SU-DHL-6 (cell line): ENCODE data around the gene MAP3K7CL.

Source experiments
- CTCF ChIP-seq: fragments of 200-600 bp; sonication (generic); IDR thresholded peaks from one replicate; pipeline ENCODE4 v1.5.1; 2017; ENCODE audit warnings: antibody characterized with exemption, mild to moderate bottlenecking, low read length, moderate library complexity; ENCODE audit not compliant: insufficient read depth, poor library complexity, severe bottlenecking
- EZH2phosphoT487 ChIP-seq: fragments of 200-600 bp; sonication (generic), shearing (Covaris generic); conservative IDR thresholded peaks from 2 replicates; pipeline ENCODE4 v1.6.1; 2018; ENCODE audit warnings: mild to moderate bottlenecking, antibody characterized with exemption, low read length, moderate library complexity, mixed read lengths

GRCh38 chr21:29125979-29126378 lies 4.5 kb upstream of the MAP3K7CL start:
- no peak for TF ChIP-seq CTCF
- TF ChIP-seq EZH2phosphoT487: no peak
